Coronary artery (tissue), 2 donors: ENCODE data around the gene INPP5B.

Experiments
- DNase-seq: peaks from one replicate; pipeline ENCODE4 v3.0.0-alpha.2; 2017; ENCODE audit warnings: low spot score
- H3K27ac ChIP-seq, 2 donors: fragments of 200-600 bp; sonication (generic); one replicate each; pipeline ENCODE4 v1.5.1; 2016 to 2019
- H3K4me3 ChIP-seq: fragments of 200-600 bp; sonication (generic); 2 replicates; pipeline ENCODE4 v1.5.1; 2016; ENCODE audit warnings: mild to moderate bottlenecking, moderate library complexity
- CTCF ChIP-seq: fragments of 200-600 bp; sonication (generic); IDR thresholded peaks from one replicate; pipeline ENCODE4 v1.5.1; 2019; ENCODE audit warnings: antibody characterized with exemption

The INPP5B gene

GRCh38 chr1:37883671-37884070, 63.2 kb downstream of the INPP5B start:
- DNase-seq, result no peak
- Histone ChIP-seq H3K27ac (no peak overlapping the region), H3K4me3 (no peak overlapping the region)
- TF ChIP-seq CTCF, result no peak

DNA sequence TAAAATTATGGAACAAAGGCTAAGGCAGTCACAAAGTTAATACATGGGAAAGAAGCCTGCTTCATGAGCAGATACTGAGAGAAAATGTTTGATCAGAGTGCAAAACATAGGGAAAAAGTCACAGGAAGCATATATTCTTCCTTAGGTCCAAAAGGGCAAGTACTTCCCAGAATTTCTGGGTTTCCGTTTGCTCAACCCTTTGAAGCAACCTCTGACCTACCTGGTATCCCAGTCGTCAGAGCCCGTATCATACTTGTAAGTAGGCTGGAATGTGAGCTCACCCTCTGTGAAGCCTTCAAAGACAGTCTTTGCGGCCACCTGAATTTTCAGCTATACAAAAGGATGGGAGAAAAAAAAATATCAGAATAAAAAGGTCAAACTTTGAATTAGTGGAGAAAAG, 67.0 kb downstream of the INPP5B start:
- H3K27ac ChIP-seq, result no peak overlapping the region
- DNase-seq, result no peak
- no peak for TF ChIP-seq CTCF
- H3K4me3 ChIP-seq, result no peak overlapping the region

DNA sequence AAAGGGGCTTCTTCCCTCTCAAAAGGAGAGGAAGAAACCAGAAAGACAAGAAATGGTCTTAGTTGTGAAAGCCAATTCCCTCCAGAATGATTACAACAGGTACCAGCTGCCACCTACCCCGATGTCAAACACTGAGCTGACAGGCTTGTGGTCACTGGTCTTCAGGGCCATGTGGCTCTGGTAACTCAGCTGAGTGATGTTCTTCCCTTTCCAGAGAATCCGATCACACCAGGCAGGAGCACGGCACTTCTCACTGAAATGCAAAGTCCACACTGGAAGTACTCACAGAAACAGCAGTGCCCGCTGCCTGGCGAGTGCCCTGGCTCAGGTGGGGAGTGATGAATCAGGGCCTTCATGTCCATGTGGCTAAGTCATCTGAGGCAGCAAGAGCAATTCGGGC, 68.8 kb downstream of the INPP5B start:
- no peak overlapping the region for H3K4me3 ChIP-seq
- H3K27ac ChIP-seq, result no peak overlapping the region
- DNase-seq, result no peak
- no peak for TF ChIP-seq CTCF

DNA sequence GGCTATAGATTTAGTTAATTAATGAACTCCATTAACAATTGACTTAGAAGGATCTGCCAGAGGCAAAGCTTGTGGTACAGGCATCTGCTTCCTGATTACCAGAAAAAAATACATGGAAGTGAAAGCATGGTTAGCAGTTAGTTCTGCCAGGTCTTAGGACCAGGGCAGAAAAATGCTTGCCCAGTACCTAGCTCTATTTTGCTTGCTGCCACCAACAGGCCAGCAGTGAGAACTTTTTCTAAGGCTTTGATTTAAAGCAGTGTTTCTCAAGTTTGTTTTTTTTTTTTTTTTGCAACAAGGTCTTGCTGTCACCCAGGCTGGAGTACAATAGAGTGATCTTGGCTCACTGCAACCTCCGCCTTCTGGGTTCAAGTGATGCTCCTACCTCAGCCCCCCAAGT, 71.0 kb downstream of the INPP5B start:
- no peak for DNase-seq
- TF ChIP-seq CTCF, result no peak
- H3K27ac ChIP-seq, result no peak overlapping the region
- H3K4me3 ChIP-seq, result no peak overlapping the region

DNA sequence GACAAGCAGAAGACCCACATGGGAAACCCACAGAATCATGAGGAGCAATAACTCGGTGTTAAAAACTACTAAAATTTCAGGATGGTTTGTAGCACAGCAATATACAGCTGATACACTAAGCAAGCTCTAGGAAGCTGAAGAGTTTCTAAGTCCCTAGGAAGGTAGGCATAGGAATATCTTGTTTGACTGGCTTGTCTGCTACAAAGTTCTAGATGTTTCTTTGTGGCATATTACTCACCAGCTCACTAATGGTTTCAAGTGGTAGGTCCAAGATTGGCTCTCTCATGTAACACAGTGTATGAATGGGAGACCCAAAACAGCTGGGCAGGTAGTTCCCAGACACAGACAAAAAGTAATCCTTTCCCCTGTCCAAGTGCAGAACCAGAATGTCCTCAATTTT, 74.2 kb downstream of the INPP5B start:
- TF ChIP-seq CTCF, result no peak
- Histone ChIP-seq H3K4me3 (no peak overlapping the region), H3K27ac (no peak overlapping the region)
- no peak for DNase-seq

GRCh38 chr1:37868466-37868865, 78.4 kb downstream of the INPP5B start:
- DNase-seq, result no peak
- Histone ChIP-seq H3K27ac (no peak overlapping the region), H3K4me3 (no peak overlapping the region)
- TF ChIP-seq CTCF, result no peak

DNA sequence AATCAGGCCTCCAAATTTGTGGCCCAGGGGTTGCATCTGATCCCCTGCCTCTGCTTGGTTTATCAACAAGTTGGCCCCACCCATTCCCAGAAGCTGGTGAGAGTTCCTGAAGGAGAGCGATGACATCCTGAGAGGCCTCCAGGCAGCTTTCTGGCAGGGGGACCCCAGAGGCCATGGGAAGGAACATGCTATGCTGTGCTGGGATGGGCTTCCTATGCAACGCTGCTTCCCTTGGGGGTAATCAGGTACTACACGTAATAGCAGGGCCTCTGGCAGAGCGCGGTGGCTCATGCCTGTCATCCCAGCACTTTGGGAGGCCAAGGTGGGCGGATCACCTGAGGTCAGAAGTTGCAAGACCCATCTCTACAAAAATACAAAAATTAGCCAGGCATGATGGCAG, 79.1 kb downstream of the INPP5B start:
- Histone ChIP-seq H3K27ac (no peak overlapping the region), H3K4me3 (no peak overlapping the region)

More for the DNA sequence above, 79.1 kb downstream of the INPP5B start:
- TF ChIP-seq CTCF, result no peak
- DNase-seq, result no peak
